HG03457 (cell line): ENCODE measurements around the gene CACUL1.
A peak's percentile ranks its signal among the peaks of the same experiment; 100 is the strongest.
"Not testable (repeated sequence)": the region's sequence is repeated elsewhere in the genome, so short reads cannot be mapped to it uniquely, and the experiment has no call there.

Experiments
- ATAC-seq: cut with Tn5 transposase; IDR thresholded peaks from one replicate; pipeline ENCODE4 v1.9.1; 2021; ENCODE audit warnings: moderate number of reproducible peaks; ENCODE audit not compliant: unreplicated experiment

Gene CACUL1

DNA sequence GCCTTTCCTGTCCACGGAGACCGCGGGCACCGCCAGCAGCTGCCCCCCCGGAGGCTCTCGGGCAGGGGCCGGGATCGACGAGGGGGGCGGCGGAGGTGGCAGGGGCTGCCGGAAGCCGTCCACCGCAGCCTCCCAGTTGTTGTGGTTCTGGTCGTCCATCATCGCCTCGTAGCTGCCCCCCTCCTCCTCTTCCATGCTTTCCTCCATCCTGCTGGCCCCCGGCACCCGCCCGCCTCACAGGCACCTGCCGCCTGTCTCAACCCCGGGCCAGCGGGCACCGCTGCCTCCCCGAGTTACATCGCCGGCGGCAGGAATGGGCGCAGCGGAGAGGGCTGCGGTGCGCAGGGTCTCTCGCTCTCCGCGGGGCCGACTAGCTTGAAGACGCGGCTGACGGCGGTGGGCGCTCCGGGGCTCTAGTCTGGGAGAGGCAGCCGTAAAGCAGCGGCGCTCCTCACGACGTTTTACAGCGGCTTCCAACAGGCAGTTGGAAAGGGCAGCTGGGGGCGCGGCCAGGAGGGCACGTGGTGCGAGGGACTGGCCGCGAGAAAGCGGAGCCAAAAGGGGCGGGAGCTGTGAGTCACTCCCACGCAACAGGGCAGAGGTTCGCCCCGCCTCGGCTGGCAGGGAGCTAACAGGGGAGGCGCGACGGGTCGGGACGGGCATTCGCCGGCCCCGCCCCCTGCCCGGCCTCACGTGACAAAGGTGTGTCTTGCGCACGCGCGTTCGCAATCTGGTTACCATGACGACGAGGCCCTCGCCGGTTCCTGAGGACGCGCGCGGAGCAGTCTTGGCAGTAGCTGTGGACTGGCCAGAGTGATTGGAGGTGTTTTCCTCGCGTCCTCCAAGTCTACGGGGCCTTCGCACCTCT, at the start of gene CACUL1:
TSS of gene CACUL1 (minus strand) at position 415 of the 868 bp plus-strand sequence. CDS start at position 207, 208 bp downstream.
- ATAC-seq: peak; percentile 93

DNA sequence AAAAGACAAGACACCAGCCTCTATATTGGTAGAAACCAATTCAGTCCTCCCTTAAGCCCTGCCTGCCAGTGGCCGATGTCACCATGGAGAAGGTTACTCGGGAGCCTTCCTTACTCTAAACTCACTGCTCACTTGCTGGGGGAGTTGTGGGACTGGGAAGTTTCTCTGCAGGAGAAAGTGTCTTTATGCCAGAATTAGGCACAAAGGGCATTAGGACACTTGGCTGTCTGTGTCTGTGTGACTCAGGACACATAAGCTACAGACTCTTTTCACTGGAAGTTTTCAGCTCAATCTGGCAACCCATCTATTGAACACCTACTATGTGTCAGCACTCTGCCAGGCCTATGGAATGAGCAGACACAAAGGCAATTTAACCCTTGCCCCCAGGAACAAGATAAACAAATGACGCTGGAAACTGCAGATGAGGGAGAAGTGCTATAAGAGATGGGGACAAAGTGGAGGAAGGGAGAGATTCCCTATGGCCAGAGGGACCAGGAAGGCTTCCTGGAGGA, 49.5 kb upstream of the CACUL1 start:
- ATAC-seq: no peak

DNA sequence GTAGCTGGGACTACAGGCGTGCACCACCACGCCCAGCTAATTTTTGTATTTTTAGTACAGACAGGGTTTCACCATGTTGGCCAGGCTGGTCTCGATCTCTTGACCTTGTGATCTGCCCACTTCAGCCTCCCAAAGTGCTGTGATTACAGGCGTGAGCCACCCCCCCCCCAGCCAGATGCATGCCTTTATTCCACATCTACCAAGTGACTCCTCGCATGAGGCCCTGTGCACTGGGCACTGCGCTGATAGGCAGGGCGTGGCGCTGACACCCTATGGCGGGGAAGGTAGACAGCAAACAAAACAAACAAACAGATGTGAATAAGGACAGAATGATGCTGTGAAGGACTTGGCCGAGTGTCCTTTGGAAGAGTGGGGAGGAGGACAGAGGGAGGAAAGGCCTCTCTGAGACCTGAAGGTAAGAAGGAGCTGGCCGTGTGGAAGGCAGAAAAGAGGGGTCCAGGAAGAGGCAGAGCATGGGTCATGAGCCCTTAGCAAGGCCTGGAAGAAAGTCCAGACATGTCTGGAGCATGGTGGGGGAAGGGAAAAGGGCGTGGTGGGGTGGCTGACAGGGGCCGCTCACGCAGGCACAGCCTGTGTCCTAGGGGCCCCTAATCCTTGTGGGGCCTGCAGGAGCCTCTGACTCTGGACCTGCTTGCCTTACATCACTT, 47.5 kb upstream of the CACUL1 start:
- ATAC-seq: no peak

DNA sequence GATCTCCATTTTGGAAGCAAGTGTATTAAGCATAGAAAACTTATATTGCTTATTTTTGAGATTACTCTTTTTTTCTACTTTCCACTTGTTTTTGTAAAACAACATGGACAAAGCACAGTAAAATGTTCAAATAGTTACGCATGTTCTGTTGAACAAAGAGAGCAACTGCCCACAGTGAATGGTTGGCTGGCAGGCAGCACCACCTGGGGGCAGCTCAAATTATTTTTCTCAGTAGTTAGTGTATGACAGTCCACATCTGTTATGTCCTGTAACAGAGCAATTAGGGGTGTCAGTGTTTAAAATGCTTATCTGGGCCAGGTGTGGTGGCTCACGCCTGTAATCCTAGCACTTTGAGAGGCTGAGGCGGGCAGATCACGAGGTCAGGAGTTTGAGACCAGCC, 46.1 kb upstream of the CACUL1 start:
- no peak for ATAC-seq

DNA sequence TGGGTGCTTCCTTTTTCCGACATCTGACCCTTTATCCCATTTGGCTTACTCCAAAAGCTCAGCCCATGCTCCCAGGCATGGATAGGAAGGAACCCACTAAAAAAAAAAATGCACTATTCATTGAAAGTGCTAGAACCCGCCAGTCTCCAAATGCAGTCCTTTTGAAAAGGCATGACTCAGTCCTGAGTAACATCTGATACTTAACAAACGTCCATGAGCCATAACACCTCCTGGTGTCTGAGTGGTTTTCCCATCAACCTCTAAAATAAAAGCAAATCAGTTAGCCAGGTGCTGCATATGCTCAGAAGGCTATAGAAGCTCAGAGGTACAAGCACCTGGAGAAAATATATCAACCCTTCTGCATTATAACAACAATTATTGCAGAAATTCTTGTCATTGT, 45.0 kb upstream of the CACUL1 start:
- ATAC-seq: no peak

DNA sequence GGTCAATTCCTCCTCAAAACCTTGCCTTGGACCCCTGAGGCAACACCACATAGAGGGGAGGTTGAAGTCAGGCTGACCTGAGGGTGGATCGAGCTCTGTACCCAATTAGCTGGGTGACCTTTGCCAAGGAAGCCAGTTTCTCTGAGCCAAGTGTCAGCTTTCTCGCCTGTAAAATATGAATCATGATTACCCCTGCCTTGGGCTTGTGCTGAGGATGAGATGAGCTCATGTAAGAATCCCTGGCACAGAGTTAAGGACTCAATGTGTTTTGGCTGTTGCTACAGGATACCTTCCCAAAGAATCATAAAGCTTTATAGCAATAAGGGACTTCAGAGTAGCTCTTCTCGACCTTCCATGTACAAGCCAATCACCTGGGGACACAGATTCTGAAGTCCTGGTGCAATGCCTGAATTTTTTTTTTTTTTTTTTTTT, 43.5 kb upstream of the CACUL1 start:
- ATAC-seq: no peak

DNA sequence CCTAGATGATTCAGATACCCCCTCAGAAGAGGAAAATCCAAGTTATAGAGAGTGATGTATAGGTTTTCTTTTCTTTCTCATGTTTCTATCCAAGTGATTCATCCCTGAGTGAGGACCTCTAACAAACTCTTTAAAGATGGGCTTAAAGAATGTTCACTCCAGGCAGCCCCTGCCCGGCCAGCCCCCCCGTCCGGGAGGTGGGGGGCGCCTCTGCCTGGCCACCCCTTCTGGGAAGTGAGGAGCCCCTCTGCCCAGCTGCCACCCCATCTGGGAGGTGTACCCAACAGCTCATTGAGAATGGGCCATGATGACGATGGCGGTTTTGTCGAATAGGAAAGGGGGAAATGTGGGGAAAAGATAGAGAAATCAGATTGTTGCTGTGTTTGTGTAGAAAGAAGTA, 40.2 kb upstream of the CACUL1 start:
- ATAC-seq: not testable (repeated sequence)

DNA sequence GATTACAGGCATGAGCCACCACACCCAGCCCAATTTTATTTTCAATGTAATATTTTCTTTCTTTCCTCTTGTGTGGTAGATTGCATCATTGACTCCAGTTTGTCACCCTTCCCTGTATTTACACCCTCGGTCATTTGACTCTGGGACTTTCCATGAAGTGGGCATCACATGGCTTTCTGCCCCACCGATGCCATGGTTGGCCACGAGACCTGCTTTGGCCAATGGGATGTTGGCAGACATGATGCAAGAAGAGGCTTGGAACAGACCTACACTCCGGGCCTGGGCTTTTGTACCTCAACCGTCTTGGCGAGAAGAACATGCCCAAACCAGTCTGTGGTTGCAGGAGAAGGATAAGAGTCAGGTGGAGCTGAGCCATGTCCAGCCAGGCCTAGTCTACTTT, 38.8 kb upstream of the CACUL1 start:
- ATAC-seq: no peak

DNA sequence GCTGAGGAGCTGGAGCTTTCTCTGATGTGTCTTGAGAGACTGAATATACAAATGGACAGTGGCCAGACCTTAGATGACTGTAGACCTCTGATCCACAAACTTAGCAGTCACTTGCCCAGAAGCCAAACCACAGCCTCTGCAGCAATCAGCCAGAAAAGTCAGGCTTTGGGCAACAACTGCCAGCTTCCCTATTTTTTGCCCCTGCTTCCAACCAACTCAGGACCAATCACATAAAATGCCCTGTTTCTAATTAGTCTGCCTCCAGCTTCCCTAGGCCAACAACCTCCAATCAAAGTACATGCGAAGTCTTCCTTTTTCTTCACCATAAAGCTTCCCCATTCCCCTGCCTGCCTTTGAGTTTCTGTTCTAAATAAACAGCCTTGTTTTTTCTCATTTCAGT, 37.8 kb upstream of the CACUL1 start:
- no peak for ATAC-seq

DNA sequence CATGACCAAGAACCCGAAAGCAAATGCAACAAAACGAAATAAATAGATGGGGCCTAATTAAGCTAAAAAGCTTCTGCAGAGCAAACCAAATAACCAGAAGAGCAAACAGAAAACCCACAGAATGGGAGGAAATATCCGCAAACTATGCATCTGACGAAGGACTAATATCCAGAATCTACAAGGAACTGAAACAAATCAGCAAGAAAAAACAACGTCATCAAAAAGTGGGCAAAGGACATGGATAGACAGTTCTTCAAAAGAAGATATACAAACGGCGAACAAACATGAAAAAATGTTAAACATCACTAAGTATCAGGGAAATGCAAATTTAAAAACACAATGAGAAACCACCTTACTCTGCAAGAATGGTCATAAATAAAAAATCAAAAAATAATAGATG, 35.3 kb upstream of the CACUL1 start:
- ATAC-seq: no peak

DNA sequence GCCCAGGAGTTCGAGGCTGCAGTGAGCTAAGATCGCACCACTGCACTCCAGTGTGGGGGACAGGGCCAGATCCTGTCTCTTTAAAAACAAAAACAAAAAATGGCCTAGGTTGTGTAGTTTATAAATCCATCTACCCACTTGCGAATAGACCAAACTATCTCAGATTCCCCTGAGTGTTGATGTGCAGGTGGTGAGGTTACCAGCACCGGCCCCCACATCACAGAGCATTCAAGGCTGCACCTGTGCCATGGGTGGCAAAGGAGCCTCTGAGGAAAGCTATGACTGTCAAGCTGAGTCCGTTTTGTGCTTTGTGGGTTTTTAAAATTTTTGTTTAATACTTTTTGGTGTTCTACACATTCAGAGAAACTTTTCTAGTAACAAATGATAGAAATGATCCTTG, 30.8 kb upstream of the CACUL1 start:
- ATAC-seq: no peak

DNA sequence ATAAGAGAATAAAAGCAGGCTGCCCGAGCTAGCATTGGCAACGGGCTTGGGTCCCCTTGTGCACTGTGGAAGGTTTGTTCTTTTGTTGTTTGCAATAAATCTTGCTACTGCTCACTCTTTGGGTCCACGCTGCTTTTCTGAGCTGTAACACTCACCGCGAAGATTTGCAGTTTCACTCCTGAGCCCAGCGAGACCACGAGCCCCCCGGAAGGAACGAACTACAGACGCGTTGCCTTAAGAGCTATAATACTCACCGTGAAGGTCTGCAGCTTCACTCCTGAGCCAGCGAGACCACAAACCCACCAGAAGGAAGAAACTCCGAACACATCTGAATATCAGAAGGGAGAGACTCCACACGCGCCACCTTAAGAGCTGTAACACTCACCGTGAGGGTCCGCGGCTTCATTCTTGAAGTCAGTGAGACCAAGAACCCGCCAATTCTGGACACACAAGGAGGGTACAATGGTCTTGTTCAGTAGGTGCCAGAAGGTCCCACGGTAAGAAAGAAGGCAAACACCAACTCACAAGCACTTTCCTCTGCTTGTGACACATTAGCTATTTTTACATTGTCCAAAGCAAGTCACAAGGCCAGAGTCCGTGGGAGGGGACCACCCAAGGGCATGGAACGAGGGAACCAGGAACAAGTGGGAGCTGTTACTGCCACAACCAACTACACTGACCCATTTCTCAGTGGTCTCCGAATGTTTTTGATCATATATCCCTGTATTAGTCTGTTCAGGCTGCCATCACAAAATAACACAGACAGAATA, 29.2 kb upstream of the CACUL1 start:
- no peak for ATAC-seq

DNA sequence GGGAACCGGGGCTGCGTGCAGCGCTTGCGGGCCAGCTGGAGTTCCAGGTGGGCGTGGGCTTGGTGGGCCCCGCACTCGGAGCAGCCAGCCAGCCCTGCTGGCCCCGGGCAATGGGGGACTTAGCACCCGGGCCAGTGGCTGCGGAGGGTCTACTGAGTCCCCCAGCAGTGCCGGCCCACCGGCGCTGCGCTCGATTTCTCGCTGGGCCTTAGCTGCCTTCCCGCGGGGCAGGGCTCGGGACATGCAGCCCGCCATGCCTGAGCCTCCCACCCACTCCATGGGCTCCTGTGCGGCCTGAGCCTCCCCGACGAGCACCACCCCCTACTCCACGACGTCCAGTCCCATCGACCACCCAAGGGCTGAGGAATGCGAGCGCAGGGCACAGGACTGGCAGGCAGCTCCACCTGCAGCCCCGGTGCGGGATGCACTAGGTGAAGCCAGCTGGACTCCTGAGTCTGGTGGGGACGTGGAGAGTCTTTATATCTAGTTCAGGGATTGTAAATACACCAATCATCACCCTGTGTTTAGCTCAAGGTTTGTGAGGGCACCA, 28.2 kb upstream of the CACUL1 start:
- ATAC-seq: not testable (repeated sequence)

DNA sequence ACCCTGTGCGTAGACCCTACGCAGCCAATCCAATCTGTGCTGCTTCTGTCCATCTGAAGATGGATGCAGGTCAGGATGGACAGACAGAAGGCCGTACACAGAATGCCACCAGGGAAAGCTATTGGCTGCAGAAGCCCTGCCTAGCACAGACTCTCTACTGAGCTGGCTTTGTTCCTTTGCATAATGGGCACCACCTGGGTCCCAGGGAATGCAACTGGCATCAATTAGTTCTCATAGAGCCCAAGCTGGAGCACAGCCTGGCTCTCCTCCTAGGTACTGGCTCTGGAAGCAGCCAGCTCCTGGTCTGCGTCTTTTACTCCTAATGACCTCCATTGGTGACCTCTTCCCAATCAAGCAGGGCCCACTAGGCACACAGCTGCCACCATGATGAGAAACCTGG, 26.8 kb upstream of the CACUL1 start:
- no peak for ATAC-seq

DNA sequence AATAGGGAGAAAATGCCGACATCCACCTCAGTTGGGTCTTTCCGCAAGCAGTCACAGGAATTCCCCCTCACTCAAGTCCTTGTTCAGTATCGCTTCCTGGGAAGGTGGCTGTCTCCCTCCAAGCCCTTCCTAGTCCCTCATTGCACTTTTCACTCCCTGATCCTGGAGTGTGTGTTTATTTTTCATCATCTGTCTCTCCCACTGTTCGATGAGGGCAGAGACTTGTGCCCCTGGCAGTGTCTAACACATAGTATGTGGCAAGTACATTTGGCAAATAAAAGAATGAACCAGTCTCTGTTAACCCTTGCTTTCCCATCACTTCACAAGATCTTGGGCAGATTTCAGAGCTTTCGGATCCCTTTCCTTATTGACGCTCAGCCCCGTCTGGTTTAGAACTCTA, 24.0 kb upstream of the CACUL1 start:
- ATAC-seq: no peak

DNA sequence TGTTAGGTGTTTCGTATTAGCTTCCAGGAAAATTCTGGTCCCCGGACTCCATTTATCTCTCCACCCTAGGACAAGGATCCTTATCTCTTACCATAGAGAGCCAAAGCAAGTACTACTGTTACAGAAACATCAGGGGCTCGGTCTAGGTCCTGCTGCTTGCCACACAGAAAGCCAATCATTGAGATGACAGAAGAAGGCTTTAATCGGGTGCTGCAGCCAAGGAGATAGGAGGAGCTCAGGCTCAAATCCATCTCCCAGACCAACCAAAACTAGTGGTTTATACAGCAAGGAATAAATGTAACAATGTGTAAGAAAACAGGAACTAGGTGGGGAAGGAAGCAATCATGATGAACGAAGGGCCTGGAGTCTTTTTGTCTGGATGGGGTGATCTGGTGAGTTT, 22.2 kb upstream of the CACUL1 start:
- no peak for ATAC-seq

DNA sequence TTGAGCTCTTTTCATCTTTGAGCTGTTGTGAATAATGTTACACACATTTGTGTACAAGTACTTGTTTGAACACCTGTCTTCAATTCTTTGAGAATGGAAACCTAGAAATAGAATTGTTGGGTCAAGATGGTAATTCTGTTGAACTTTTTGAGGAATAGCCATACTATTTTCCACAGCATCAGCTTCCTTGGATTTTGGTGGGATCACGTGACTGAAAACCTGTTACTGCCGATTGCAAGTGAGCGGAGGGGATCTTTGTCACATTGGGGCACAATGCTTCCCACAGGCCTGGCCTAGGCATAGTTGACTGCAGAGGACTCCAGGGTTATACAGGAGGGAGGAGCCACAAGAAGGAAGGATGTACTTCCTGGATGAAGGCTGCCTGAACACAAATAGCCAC, 21.3 kb upstream of the CACUL1 start:
- ATAC-seq: no peak

DNA sequence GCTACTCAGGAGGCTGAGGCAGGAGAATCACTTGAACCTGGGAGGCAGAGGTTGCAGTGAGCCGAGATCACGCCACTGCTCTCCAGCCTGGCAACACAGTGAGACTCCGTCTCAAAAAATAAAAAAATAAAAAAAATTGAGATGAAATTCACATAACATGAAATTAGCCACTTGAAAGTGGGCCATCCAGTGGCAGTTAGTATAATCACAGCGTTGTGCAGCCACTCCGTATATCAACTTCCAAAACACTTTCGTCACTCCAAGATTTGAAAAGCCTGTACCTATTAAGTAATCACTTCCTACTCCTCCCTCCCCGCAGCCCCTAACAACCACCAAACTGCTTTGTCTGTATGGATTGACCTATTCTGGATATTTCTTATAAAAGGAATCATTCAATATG, 20.7 kb upstream of the CACUL1 start:
- ATAC-seq: no peak

DNA sequence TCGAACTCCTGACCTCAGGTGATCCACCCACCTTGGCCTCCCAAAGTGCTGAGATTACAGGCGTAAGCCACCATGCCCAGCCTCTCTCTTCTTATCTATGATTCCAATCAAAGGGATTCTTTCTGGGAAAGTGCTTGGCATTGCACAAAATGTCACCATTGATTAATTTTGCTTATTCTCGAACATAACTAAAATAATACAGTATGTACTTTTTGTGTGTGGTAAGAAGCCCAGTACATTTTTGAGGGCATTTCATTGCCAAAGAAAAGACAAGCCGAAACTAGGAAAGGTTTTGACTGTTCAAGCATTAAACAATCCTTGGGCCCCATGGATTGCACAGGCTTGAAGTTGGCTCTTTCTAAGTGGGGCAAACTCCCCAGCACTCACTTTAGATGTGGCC, 18.3 kb upstream of the CACUL1 start:
- no peak for ATAC-seq

DNA sequence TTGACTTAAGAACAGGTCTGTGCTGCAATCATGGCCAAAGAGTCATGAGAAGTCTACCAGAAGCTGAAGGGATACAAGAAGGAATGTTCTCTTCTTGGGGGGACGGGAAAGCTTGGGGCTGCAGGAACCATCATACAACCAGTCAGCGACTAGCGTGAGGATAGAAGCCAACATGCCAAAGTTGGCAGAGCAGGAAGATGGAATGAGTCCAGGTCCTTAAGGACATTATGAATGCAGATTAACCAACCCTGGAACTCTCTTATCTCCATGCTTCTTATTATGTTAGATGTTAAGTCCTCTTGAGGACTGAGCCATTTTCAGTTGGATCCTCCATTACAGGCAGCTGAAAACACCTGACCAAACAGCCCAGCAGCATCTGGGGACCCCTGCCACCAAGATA, 17.2 kb upstream of the CACUL1 start:
- ATAC-seq: no peak
